PC-9 (cell line): ENCODE data around the gene CAT. TPM values are rescaled to one million over a fixed set of nuclear protein-coding genes. Genes with fewer than 3 reads are reported as not detected.

ENCODE experiments used
- BruUV-seq: library from RNA; stranded (reverse); fragments of 400-500 nt; replicated peaks from 2 replicates; lab custom pipeline; 2021; lab: Mats Ljungman, UMichigan
- CTCF ChIA-PET: fragments of 300-600 bp; sonication (Branson Sonifier 250); formaldehyde crosslinking; loops from one replicate; lab custom pipeline; 2022; ENCODE audit warnings: antibody characterized with exemption; lab: Charles Lee
- POLR2A ChIA-PET: fragments of 300-600 bp; sonication (Branson Sonifier 250); formaldehyde crosslinking; loops from one replicate; lab custom pipeline; 2022; ENCODE audit warnings: antibody characterized with exemption; ENCODE audit not compliant: unreplicated experiment; lab: Charles Lee
- DNase-seq, 2 experiments: peaks; one replicate each; pipeline versions ENCODE4 v3.0.0 to v3.0.0-alpha.2; 2015 to 2022; ENCODE audit warnings: mixed read lengths in 1 of 2
- H2AFZ ChIP-seq: fragments of 200-600 bp; sonication (generic); 2 replicates; pipeline ENCODE4 v1.8.1; 2017; ENCODE audit warnings: antibody characterized with exemption
- H3F3A ChIP-seq: fragments of 200-600 bp; sonication (generic); 2 replicates; pipeline ENCODE4 v1.8.1; 2017; ENCODE audit warnings: antibody characterized with exemption, mild to moderate bottlenecking, low read depth; ENCODE audit not compliant: insufficient read depth
- H3K27ac ChIP-seq: fragments of 200-600 bp; sonication (generic); 2 replicates; pipeline ENCODE4 v1.6.1; 2016; ENCODE audit warnings: mixed run types
- H3K27me3 ChIP-seq: fragments of 200-600 bp; sonication (generic); 2 replicates; pipeline ENCODE4 v1.6.1; 2016; ENCODE audit warnings: low read depth, mixed run types; ENCODE audit not compliant: insufficient read depth
- H3K36me3 ChIP-seq: fragments of 200-600 bp; sonication (generic); 2 replicates; pipeline ENCODE4 v1.6.1; 2016; ENCODE audit warnings: low read depth, mixed run types
- H3K4me1 ChIP-seq: fragments of 200-600 bp; sonication (generic); replicated peaks from 2 replicates; pipeline ENCODE4 v1.6.1; 2016; ENCODE audit warnings: mixed run types; ENCODE audit not compliant: insufficient read depth
- H3K4me2 ChIP-seq: fragments of 200-600 bp; sonication (generic); 2 replicates; pipeline ENCODE4 v1.6.1; 2017; ENCODE audit warnings: mixed run types
- H3K4me3 ChIP-seq: fragments of 200-600 bp; sonication (generic); 2 replicates; pipeline ENCODE4 v1.6.1; 2016; ENCODE audit warnings: mixed run types
- H3K79me2 ChIP-seq: fragments of 200-600 bp; sonication (generic); 2 replicates; pipeline ENCODE4 v1.6.1; 2017; ENCODE audit warnings: low read depth, mixed run types
- H3K9me2 ChIP-seq: fragments of 200-600 bp; sonication (generic); 2 replicates; pipeline ENCODE4 v1.8.1; 2017; ENCODE audit warnings: mild to moderate bottlenecking; ENCODE audit not compliant: insufficient read depth
- H3K9me3 ChIP-seq: fragments of 200-600 bp; sonication (generic); 2 replicates; pipeline ENCODE4 v1.8.1; 2016; ENCODE audit warnings: low read depth; ENCODE audit not compliant: insufficient read depth
- H4K20me1 ChIP-seq: fragments of 200-600 bp; sonication (generic); 2 replicates; pipeline ENCODE4 v1.8.1; 2017; ENCODE audit not compliant: insufficient read depth
- EZH2 ChIP-seq: fragments of 200-600 bp; sonication (generic); IDR thresholded peaks from 2 replicates; pipeline ENCODE4 v1.8.0; 2017; ENCODE audit warnings: antibody characterized with exemption, low read depth
- intact Hi-C: fragments of 100-400 bp; cut with micrococcal nuclease; formaldehyde crosslinking; loops from one replicate; pipeline ENCODE4 v1.10.0; 2022; ENCODE audit not compliant: unreplicated experiment
- total RNA-seq: library from RNA; stranded (reverse); gene quantifications from 2 replicates; pipeline ENCODE4 v1.2.3, GENCODE V29; 2021
- TF ChIP-seq, protein P1 (sequence below): fragments of 200-600 bp; sonication (generic); conservative IDR thresholded peaks from 2 replicates; pipeline ENCODE4 v1.6.1; 2017; ENCODE audit warnings: mixed run types, antibody characterized with exemption, mild to moderate bottlenecking, moderate library complexity

CAT gene
- total RNA-seq, 1 experiment from 2014 or later: 63.4 TPM

DNA sequence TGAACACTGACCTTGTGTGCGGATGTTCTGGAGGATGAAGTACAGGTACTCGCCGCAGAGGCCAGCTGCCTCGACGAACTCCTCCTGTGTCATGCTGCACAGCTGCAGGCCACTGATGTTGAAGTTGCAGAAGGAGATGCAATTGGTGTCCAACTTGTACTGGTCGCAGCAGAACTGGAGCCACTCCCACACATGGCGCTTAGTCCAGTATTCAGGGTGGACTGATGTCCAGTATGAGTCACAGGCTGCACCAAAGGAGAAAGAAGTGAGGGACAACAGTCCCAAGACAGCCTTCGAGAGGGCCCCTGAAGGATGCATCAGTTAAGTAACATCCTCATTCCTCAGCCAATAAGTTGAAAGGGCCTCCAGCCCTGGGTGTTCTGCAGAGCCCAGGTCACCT is 54.7 kb downstream of the CAT start:
- Histone ChIP-seq H3K27me3 (no peaks in the 10 kb centered on the region), H3K9me2 (no peaks in the 10 kb centered on the region), H3K4me2 (no peak overlapping the region), H3K9me3 (no peaks in the 10 kb centered on the region), H3K4me3 (no peak overlapping the region), H3K36me3 (no peaks in the 10 kb centered on the region), H3K79me2 (no peaks in the 10 kb centered on the region), H3F3A (peaks cover 2% of the 10 kb centered on the region; the same call in 1 of the 2 replicates), H3K4me1 (peaks cover 8% of the 10 kb centered on the region), H4K20me1 (no peaks in the 10 kb centered on the region), H3K27ac (no peak overlapping the region), H2AFZ (no peak overlapping the region)
- ChIA-PET CTCF (no interaction called here), POLR2A (no interaction called here)
- no peak for TF ChIP-seq EZH2
- TF ChIP-seq, protein P1, sequence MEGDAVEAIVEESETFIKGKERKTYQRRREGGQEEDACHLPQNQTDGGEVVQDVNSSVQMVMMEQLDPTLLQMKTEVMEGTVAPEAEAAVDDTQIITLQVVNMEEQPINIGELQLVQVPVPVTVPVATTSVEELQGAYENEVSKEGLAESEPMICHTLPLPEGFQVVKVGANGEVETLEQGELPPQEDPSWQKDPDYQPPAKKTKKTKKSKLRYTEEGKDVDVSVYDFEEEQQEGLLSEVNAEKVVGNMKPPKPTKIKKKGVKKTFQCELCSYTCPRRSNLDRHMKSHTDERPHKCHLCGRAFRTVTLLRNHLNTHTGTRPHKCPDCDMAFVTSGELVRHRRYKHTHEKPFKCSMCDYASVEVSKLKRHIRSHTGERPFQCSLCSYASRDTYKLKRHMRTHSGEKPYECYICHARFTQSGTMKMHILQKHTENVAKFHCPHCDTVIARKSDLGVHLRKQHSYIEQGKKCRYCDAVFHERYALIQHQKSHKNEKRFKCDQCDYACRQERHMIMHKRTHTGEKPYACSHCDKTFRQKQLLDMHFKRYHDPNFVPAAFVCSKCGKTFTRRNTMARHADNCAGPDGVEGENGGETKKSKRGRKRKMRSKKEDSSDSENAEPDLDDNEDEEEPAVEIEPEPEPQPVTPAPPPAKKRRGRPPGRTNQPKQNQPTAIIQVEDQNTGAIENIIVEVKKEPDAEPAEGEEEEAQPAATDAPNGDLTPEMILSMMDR: no peak
- BruUV-seq: no TSS peak
- intact Hi-C loops: loop anchor here (1.0 to 10.0 kb wide), 4 partner anchors 127 to 659 kb away; partner anchors contain the start of gene ABTB2
- no peak for DNase-seq

DNA sequence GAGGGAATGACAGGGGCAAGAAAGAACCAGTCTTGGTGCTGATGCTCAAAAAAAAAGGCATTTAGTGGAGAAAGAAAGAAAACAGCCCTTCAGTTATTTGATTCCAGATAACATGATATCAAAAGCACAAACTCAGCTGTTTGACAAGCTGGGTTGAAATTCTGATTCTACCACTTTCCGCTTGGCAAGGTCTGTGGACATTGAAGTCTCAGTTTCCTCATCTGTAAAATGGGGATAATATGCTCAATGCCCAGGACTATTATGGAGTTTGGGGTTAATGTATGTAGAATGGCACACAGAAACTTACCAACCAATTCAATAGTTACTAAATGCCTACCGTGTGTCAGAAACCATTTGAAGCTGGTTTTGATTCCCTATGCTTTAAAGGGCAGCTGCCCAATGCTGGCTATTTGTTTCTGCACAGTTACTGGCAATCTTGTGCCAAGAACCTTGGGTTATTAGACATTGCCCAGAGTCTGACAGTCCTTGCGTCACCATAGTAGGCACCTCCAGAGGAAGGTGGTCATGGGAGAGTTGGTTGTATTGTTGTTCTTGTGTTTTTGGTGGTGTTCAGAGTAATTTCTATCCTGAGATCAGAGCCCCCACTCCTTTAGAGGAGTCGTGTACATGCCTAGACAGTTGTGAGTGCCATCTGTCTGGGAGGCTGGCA is 55.3 kb downstream of the CAT start:
- Histone ChIP-seq H3K9me3 (no peaks in the 10 kb centered on the region), H3K4me2 (no peak overlapping the region), H4K20me1 (no peaks in the 10 kb centered on the region), H2AFZ (no peak overlapping the region), H3K4me3 (no peak overlapping the region), H3K36me3 (no peaks in the 10 kb centered on the region), H3K79me2 (no peaks in the 10 kb centered on the region), H3K27me3 (no peaks in the 10 kb centered on the region), H3K9me2 (no peaks in the 10 kb centered on the region), H3K27ac (no peak overlapping the region), H3K4me1 (peaks cover 8% of the 10 kb centered on the region), H3F3A (peaks cover 2% of the 10 kb centered on the region; the same call in 1 of the 2 replicates)
- intact Hi-C loops: loop anchor here (1.0 to 10.0 kb wide), 5 partner anchors 128 to 659 kb away; partner anchors contain the start of gene ABTB2
- no TSS peak for BruUV-seq
- no peak for DNase-seq
- ChIA-PET CTCF (interaction anchor here (0.6 kb wide), 2 partner anchors 98 to 388 kb away, joined by 3 to 9 read pairs; no protein-coding TSS in a partner anchor), POLR2A (no interaction called here)
- no peak for TF ChIP-seq EZH2

DNA sequence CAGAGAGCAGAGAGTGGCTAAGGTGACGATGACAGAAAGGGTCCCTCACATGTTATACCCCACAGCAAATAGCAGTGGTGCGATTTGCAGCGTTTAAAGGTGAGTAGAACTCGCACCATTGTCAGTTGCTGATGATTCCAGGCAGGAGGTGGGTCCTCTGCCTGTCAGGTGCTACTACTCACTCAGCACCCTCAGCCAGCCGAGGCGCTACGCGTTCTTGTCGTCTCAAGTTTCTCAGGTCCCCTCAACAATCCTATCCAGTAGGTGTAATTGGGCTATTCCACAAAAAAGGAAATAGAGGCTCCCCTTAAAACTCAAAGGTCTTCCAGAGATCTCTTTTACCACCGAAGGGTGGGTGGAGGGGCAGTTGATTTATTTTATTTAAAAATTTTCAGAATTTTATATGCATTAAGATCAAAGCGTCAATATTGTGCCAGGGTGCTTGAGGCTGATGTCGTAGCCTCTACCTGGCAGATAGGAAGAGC is 56.5 kb downstream of the CAT start:
- DNase-seq: peak in 1 of 2 experiments; percentile 59
- ChIA-PET CTCF (interaction anchor here (0.7 kb wide), 1 partner anchor 70 kb away, joined by 3 read pairs; no protein-coding TSS in a partner anchor), POLR2A (interaction anchor here (0.7 kb wide), 1 partner anchor 396 kb away, joined by 3 read pairs; no protein-coding TSS in a partner anchor)
- Histone ChIP-seq H3K4me2 (peak overlapping the region; percentile 17; the same call in 1 of the 2 replicates), H3K27ac (no peak overlapping the region), H3K4me3 (no peak overlapping the region), H3K9me3 (no peaks in the 10 kb centered on the region), H3K27me3 (no peaks in the 10 kb centered on the region), H3K36me3 (no peaks in the 10 kb centered on the region), H4K20me1 (no peaks in the 10 kb centered on the region), H3K79me2 (no peaks in the 10 kb centered on the region), H2AFZ (no peak overlapping the region), H3K9me2 (no peaks in the 10 kb centered on the region), H3F3A (peaks cover 2% of the 10 kb centered on the region; the same call in 1 of the 2 replicates), H3K4me1 (peaks cover 17% of the 10 kb centered on the region)
- intact Hi-C loops: loop anchor here (2.0 to 10.0 kb wide), 2 partner anchors 396 to 660 kb away; no protein-coding TSS in a partner anchor
- TF ChIP-seq EZH2: no peak
- TF ChIP-seq, protein P1: no peak
- BruUV-seq: no TSS peak
